ENCODE data around the gene CLCN7.
"Not testable (repeated sequence)": the region's sequence is repeated elsewhere in the genome, so short reads cannot be mapped to it uniquely, and the experiment has no call there.

CLCN7 gene

GRCh38 chr16:1481906-1482835 is 7.3 kb upstream of the CLCN7 start:
- DNase-seq (ENCODE audit: insufficient read length) (no peak), FAIRE-seq (peak; percentile 24)
- TF ChIP-seq POLR2AphosphoS5 (IDR thresholded peaks at IDR 0.05; ENCODE audit: low read depth, low read length): no peak
- TF ChIP-seq TAF1 (IDR thresholded peaks at IDR 0.05; ENCODE audit: borderline replicate concordance, low read depth, low read length): no peak

- FAIRE-seq; DNase-seq (ENCODE audit: insufficient read length): not testable (repeated sequence)
Measured at GRCh38 chr16:1478937-1479336, 4.1 kb upstream of the CLCN7 start.

DNA sequence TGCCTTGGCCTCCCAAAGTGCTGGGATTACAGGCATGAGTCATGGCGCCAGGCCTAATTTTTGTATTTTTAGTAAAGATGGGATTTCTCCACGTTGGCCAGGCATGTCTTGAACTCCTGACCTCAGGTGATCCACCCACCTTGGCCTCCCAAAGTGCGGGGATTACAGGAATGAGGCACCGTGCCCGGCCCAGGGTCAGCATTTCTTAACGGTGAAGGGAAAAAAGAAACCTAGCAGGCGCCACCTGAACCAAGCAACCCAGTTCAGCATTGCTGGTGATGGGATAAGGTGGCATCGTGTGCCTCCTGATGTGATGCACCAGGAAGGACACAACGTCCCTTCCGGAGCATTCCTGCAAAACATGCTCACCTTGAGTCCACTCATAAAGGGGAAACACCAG is 2.2 kb upstream of the CLCN7 start:
- FAIRE-seq (no peak), DNase-seq (ENCODE audit: insufficient read length) (no peak)
- no peak for TF ChIP-seq POLR2A (IDR thresholded peaks at IDR 0.05; ENCODE audit: low read depth, low read length)
- TF ChIP-seq TAF1 (IDR thresholded peaks at IDR 0.05; ENCODE audit: borderline replicate concordance, low read depth, low read length): no peak
- TF ChIP-seq POLR2AphosphoS5 (IDR thresholded peaks at IDR 0.05; ENCODE audit: low read depth, low read length): no peak

DNA sequence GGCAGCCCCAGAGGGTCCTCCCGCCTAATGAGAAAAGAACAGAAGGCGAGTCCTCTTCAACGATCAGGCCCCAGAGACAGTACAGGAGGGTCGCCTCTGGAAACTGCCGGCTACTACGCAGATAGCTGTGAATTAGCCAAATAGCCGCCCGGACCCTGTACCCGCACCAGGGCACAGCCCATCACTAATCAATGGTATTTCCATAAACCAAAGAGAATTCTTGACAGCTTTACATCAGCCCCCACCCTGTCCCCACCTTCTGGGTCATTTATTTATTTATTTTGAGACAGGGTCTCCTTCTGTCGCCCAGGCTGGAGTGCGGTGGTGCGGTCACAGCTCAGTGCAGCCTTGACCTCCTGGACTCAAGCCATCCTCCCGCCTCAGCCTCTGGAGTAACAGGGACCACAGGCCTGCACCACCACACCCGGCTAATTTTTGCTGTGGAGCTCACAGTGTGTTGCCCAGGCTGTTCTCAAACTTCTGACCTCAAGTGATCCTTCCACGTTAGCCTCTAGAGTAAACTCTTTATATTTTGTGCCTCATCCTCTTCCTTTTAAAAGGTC is 805 bp upstream of the CLCN7 start:
- TF ChIP-seq POLR2AphosphoS5 (IDR thresholded peaks at IDR 0.05; ENCODE audit: low read depth, low read length) (no peak), POLR2A (IDR thresholded peaks at IDR 0.05; ENCODE audit: low read depth, low read length) (no peak), TAF1 (IDR thresholded peaks at IDR 0.05; ENCODE audit: borderline replicate concordance, low read depth, low read length) (no peak)
- FAIRE-seq (no peak), DNase-seq (ENCODE audit: insufficient read length) (no peak)

- TF ChIP-seq POLR2AphosphoS5 (IDR thresholded peaks at IDR 0.05; ENCODE audit: low read depth, low read length): no peak
- TF ChIP-seq TAF1 (IDR thresholded peaks at IDR 0.05; ENCODE audit: borderline replicate concordance, low read depth, low read length): no peak
- no peak for TF ChIP-seq POLR2A (IDR thresholded peaks at IDR 0.05; ENCODE audit: low read depth, low read length)
- FAIRE-seq (no peak), DNase-seq (ENCODE audit: insufficient read length) (no peak)
Measured at GRCh38 chr16:1474082-1474795, 589 bp downstream of the CLCN7 start.

GRCh38 chr16:1472974-1473373 is 1.9 kb downstream of the CLCN7 start:
- DNase-seq (ENCODE audit: insufficient read length): no peak
- no peak for TF ChIP-seq POLR2AphosphoS5 (IDR thresholded peaks at IDR 0.05; ENCODE audit: low read depth, low read length)
- no peak for FAIRE-seq

DNA sequence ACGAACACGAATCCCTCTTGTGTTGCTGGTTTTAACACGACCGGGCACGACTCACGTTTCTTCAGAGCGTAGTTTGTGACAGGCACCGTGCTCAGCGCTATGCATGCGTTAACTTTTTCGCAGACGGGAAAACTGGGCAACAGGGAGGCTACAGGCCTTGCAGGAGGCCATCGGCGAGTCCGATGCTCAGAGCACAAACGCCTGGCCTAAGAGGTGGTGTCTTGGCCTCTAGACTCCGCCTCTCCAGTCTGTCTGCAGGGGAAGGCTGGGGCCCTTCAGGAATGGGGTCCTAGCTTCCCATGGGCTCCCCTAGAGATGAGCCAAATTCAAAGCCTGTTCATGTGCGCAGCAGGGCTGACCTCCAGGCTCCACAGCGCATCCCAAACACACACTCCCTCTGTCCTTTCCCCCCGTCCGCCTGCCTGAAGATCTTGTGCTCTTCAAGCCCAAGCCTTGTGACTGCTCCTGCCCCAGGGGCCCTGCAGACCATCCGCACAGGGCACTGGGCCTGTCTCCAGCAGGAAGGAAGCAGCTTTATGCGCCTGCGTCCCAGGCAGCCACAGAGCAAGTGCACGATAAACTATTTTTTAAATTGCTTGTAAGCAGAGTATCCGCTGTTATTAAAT is 3.1 kb downstream of the CLCN7 start:
- DNase-seq (ENCODE audit: insufficient read length) (no peak), FAIRE-seq (no peak)
- no peak for TF ChIP-seq POLR2A (IDR thresholded peaks at IDR 0.05; ENCODE audit: low read depth, low read length)

GRCh38 chr16:1470481-1471251 is 4.2 kb downstream of the CLCN7 start:
- TF ChIP-seq POLR2A (IDR thresholded peaks at IDR 0.05; ENCODE audit: low read depth, low read length) (no peak), POLR2AphosphoS5 (IDR thresholded peaks at IDR 0.05; ENCODE audit: low read depth, low read length) (no peak), TAF1 (IDR thresholded peaks at IDR 0.05; ENCODE audit: borderline replicate concordance, low read depth, low read length) (no peak)
- no peak for DNase-seq (ENCODE audit: insufficient read length)
- FAIRE-seq: no peak

DNA sequence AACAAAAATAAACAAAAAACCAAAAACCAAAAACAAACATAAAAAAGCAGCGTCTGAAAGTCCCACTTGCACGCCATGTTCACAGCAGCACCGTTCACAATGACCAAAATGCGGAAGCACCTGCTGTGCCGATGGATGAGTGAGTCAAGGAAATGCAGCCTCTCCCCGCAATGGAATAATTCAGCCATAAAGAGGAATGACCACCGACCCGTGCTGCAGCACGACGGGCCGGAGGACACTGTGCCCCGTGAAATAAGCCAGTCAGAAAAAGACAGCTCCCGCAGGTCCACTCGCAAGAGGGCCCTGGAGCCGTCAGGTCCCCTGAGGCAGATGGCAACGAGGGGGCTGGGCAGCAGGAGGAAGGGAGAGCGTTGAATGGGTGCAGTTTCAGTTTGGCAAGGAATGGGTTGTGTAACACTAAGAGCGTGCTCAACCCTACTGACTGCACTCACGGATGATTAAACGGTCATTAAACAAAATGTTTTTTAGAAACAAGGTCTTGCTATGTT is 5.1 kb downstream of the CLCN7 start:
- DNase-seq (ENCODE audit: insufficient read length) (no peak), FAIRE-seq (no peak)
- TF ChIP-seq POLR2AphosphoS5 (IDR thresholded peaks at IDR 0.05; ENCODE audit: low read depth, low read length) (no peak), TAF1 (IDR thresholded peaks at IDR 0.05; ENCODE audit: borderline replicate concordance, low read depth, low read length) (no peak), POLR2A (IDR thresholded peaks at IDR 0.05; ENCODE audit: low read depth, low read length) (no peak)

DNA sequence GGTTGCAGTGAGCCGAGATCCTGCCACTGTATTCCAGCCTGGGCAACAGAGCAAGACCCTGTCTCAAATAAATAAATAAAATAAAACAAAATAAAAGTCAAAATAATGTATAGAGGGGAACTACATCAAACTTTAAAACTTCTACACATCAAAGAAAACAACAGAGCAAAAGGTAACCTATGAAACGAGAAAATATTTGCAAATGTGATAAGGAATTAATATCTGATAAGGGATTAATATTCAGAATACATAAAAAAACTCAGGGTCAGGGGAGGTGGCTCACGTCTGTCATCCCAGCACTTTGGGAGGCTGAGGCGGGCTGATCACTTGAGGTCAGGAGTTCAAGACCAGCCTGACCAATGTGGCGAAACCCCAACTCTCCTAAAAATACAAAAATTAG is 5.7 kb downstream of the CLCN7 start:
- not testable (repeated sequence) for FAIRE-seq; DNase-seq (ENCODE audit: insufficient read length)

DNA sequence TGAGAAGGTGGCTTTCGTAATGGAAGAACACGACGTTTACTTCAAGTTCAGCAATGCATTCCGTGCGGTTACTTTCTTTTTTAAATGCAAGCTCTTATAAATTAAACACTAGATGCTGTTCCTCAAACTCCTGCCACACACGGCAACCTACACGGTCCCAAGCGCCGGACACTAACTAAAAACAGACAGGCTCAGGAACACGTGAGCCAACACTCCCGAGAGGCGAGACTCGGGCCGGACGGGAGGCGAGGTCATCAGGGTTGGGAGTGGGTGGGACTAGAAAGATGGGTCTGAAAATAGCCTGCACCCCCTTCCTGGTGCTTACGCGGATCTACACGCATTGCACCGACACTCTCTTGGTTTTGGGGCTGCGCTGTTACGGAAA is 6.4 kb downstream of the CLCN7 start:
- TF ChIP-seq POLR2AphosphoS5 (IDR thresholded peaks at IDR 0.05; ENCODE audit: low read depth, low read length): no peak
- no peak for TF ChIP-seq TAF1 (IDR thresholded peaks at IDR 0.05; ENCODE audit: borderline replicate concordance, low read depth, low read length)
- no peak for TF ChIP-seq POLR2A (IDR thresholded peaks at IDR 0.05; ENCODE audit: low read depth, low read length)
- FAIRE-seq (no peak), DNase-seq (ENCODE audit: insufficient read length) (no peak)
